Parathyroid adenoma (tissue), 2 donors: ENCODE results near the gene SPI1.

Experiments used
- H2AFZ ChIP-seq: fragments of 300-600 bp; sonication (generic); one replicate; pipeline ENCODE4 v1.7.0; 2017; ENCODE audit warnings: antibody characterized with exemption, mild to moderate bottlenecking
- H3K27ac ChIP-seq: fragments of 300-600 bp; sonication (generic); one replicate; pipeline ENCODE4 v1.7.0; 2017
- H3K27me3 ChIP-seq: fragments of 300-600 bp; sonication (generic); one replicate; pipeline ENCODE4 v1.7.0; 2017; ENCODE audit warnings: low read length; ENCODE audit not compliant: control insufficient read depth, insufficient read depth
- H3K36me3 ChIP-seq: fragments of 300-600 bp; sonication (generic); one replicate; pipeline ENCODE4 v1.7.0; 2017; ENCODE audit warnings: low read length; ENCODE audit not compliant: control insufficient read depth, insufficient read depth
- H3K4me1 ChIP-seq: fragments of 300-600 bp; sonication (generic); one replicate; pipeline ENCODE4 v1.7.0; 2017; ENCODE audit warnings: control low read depth
- H3K4me2 ChIP-seq: fragments of 300-600 bp; sonication (generic); one replicate; pipeline ENCODE4 v1.7.0; 2017; ENCODE audit warnings: low read length
- H3K4me3 ChIP-seq: fragments of 300-600 bp; sonication (generic); one replicate; pipeline ENCODE4 v1.7.0; 2017; ENCODE audit warnings: low read depth, low read length
- H3K79me2 ChIP-seq: fragments of 300-600 bp; sonication (generic); one replicate; pipeline ENCODE4 v1.7.0; 2017; ENCODE audit warnings: control low read depth
- H3K9ac ChIP-seq: fragments of 300-600 bp; sonication (generic); one replicate; pipeline ENCODE4 v1.7.0; 2017; ENCODE audit warnings: mild to moderate bottlenecking
- H3K9me3 ChIP-seq: fragments of 300-600 bp; sonication (generic); one replicate; pipeline ENCODE4 v1.7.0; 2017; ENCODE audit warnings: low read length; ENCODE audit not compliant: control insufficient read depth
- CTCF ChIP-seq: fragments of 300-600 bp; sonication (generic); IDR thresholded peaks from one replicate; pipeline ENCODE4 v1.7.0; 2017; ENCODE audit warnings: antibody characterized with exemption, mild to moderate bottlenecking
- donor health status: primary hyperparathyroidism.

SPI1 gene

GRCh38 chr11:47380078-47380477, 1.7 kb upstream of the SPI1 start:
- H3K4me3 ChIP-seq, result no peak overlapping the region
- H2AFZ ChIP-seq, result no peak overlapping the region
- H3K79me2 ChIP-seq, result no peaks in the 10 kb centered on the region
- no peak overlapping the region for H3K4me2 ChIP-seq
- H3K4me1 ChIP-seq, result no peaks in the 10 kb centered on the region
- no peaks in the 10 kb centered on the region for H3K9me3 ChIP-seq
- H3K9ac ChIP-seq, result no peak overlapping the region
- no peaks in the 10 kb centered on the region for H3K36me3 ChIP-seq
- no peak for TF ChIP-seq CTCF
- H3K27ac ChIP-seq, result no peak overlapping the region
- H3K27me3 ChIP-seq, result no peaks in the 10 kb centered on the region

GRCh38 chr11:47379317-47379716, 970 bp upstream of the SPI1 start:
- no peak overlapping the region for H3K27ac ChIP-seq
- TF ChIP-seq CTCF, result no peak
- H3K9ac ChIP-seq, result no peak overlapping the region
- no peaks in the 10 kb centered on the region for H3K4me1 ChIP-seq
- H2AFZ ChIP-seq, result no peak overlapping the region
- H3K79me2 ChIP-seq, result no peaks in the 10 kb centered on the region
- no peak overlapping the region for H3K4me2 ChIP-seq
- no peaks in the 10 kb centered on the region for H3K9me3 ChIP-seq
- no peak overlapping the region for H3K4me3 ChIP-seq
- H3K36me3 ChIP-seq, result no peaks in the 10 kb centered on the region
- H3K27me3 ChIP-seq, result no peaks in the 10 kb centered on the region

- no peak overlapping the region for H3K4me3 ChIP-seq
Observed at GRCh38 chr11:47378836-47379170, 456 bp upstream of the SPI1 start.

GRCh38 chr11:47377571-47378009, 757 bp downstream of the SPI1 start:
- no peaks in the 10 kb centered on the region for H3K9me3 ChIP-seq
- no peak overlapping the region for H3K4me2 ChIP-seq
- H2AFZ ChIP-seq, result no peak overlapping the region
- no peaks in the 10 kb centered on the region for H3K4me1 ChIP-seq
- H3K36me3 ChIP-seq, result no peaks in the 10 kb centered on the region
- H3K4me3 ChIP-seq, result no peak overlapping the region
- no peak overlapping the region for H3K9ac ChIP-seq
- H3K27ac ChIP-seq, result peak overlapping the region; percentile 24
- H3K79me2 ChIP-seq, result no peaks in the 10 kb centered on the region
- TF ChIP-seq CTCF, result no peak
- H3K27me3 ChIP-seq, result no peaks in the 10 kb centered on the region

More at GRCh38 chr11:47378836-47379170, 456 bp upstream of the SPI1 start:
- Histone ChIP-seq H3K4me1 (no peaks in the 10 kb centered on the region), H3K9me3 (no peaks in the 10 kb centered on the region), H3K27ac (no peak overlapping the region), H2AFZ (no peak overlapping the region), H3K79me2 (no peaks in the 10 kb centered on the region), H3K27me3 (no peaks in the 10 kb centered on the region), H3K4me2 (no peak overlapping the region), H3K36me3 (no peaks in the 10 kb centered on the region), H3K9ac (no peak overlapping the region)
- no peak for TF ChIP-seq CTCF

GRCh38 chr11:47376525-47377371, 1.6 kb downstream of the SPI1 start:
- H3K36me3 ChIP-seq, result no peaks in the 10 kb centered on the region
- H3K4me2 ChIP-seq, result no peak overlapping the region
- H3K4me1 ChIP-seq, result no peaks in the 10 kb centered on the region
- H3K9ac ChIP-seq, result no peak overlapping the region
- no peaks in the 10 kb centered on the region for H3K79me2 ChIP-seq
- no peak for TF ChIP-seq CTCF
- H3K27ac ChIP-seq, result no peak overlapping the region
- no peaks in the 10 kb centered on the region for H3K27me3 ChIP-seq
- H3K9me3 ChIP-seq, result no peaks in the 10 kb centered on the region
- H2AFZ ChIP-seq, result no peak overlapping the region
- no peak overlapping the region for H3K4me3 ChIP-seq
